Measurements from ENCODE around the gene CAPN7.

Gene CAPN7

DNA sequence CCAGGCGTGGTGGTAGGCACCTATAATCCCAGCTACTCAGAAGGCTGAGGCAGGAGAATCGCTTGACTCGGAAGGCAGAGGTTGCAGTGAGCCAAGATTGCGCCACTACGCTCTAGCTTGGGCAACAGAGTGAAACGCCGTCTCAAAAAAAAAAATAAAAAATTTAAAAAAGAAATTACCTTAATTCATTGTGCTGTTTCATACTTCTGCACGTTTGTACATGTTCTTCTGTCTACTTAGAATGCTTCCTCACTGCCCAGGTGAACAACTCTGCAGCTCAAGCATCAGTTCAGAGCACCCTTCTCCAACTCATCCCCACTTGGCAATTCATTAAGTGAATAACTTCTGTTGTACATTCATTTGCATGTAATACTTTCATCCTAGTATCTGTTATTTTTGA is 14.0 kb downstream of the CAPN7 start:
- peaks cover 58% of the 10 kb centered on the region for H3K36me3 ChIP-seq (ENCODE audit: insufficient read depth, low read depth, low read length)
- no peak overlapping the region for H3K9ac ChIP-seq (ENCODE audit: low read depth, low read length)
- no peaks in the 10 kb centered on the region for H3K4me1 ChIP-seq (ENCODE audit: insufficient read depth, low read length)
- H3K27me3 ChIP-seq (ENCODE audit: insufficient read depth, low read length), result no peaks in the 10 kb centered on the region
- no peaks in the 10 kb centered on the region for H3K9me3 ChIP-seq (ENCODE audit: insufficient read depth, low read depth, low read length)
- no peak overlapping the region for H3K4me3 ChIP-seq (ENCODE audit: low read length)
- H3K27ac ChIP-seq (ENCODE audit: low read length), result no peak overlapping the region

GRCh38 chr3:15220661-15221060 is 14.6 kb downstream of the CAPN7 start:
- Histone ChIP-seq H3K4me1 (ENCODE audit: insufficient read depth, low read length) (no peaks in the 10 kb centered on the region), H3K27ac (ENCODE audit: low read length) (no peak overlapping the region), H3K9ac (ENCODE audit: low read depth, low read length) (no peak overlapping the region), H3K36me3 (ENCODE audit: insufficient read depth, low read depth, low read length) (peaks cover 53% of the 10 kb centered on the region), H3K27me3 (ENCODE audit: insufficient read depth, low read length) (no peaks in the 10 kb centered on the region), H3K9me3 (ENCODE audit: insufficient read depth, low read depth, low read length) (no peaks in the 10 kb centered on the region), H3K4me3 (ENCODE audit: low read length) (no peak overlapping the region)

DNA sequence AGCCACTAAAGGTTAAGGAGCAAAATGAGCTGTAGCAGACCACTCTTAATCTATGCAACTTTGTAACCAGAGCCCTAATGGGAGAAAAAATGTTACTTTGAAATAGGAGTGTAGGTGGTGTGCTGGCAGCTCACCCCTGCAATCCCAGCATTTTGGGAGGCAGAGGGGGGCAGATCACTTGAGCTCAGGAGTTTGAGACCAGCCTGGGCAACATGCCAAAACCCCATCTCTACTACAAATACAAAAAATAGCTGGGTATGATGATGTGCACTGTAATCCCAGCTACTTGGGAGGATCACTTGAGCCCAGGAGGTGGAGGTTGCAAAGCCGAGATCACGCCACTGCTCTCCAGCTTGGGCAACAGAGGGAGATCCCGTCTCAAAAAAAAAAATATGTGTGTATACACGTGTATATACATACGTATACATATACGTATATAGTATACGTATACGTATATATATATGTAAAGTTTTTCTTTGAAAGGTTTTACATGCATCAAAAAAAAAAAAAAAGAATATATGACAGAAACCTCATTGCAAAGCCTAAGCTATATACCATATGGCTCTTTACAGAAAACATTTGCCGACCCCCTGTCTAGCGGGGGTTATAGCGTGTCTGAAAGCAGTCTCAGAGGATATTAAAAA is 15.7 kb downstream of the CAPN7 start:
- Histone ChIP-seq H3K36me3 (ENCODE audit: insufficient read depth, low read depth, low read length) (peaks cover 51% of the 10 kb centered on the region), H3K4me3 (ENCODE audit: low read length) (no peak overlapping the region), H3K27ac (ENCODE audit: low read length) (no peak overlapping the region), H3K9me3 (ENCODE audit: insufficient read depth, low read depth, low read length) (no peaks in the 10 kb centered on the region), H3K4me1 (ENCODE audit: insufficient read depth, low read length) (no peaks in the 10 kb centered on the region), H3K9ac (ENCODE audit: low read depth, low read length) (no peak overlapping the region), H3K27me3 (ENCODE audit: insufficient read depth, low read length) (no peaks in the 10 kb centered on the region)

GRCh38 chr3:15223685-15224572 is 17.9 kb downstream of the CAPN7 start:
- Histone ChIP-seq H3K4me1 (ENCODE audit: insufficient read depth, low read length) (no peaks in the 10 kb centered on the region), H3K4me3 (ENCODE audit: low read length) (no peak overlapping the region), H3K9ac (ENCODE audit: low read depth, low read length) (no peak overlapping the region), H3K36me3 (ENCODE audit: insufficient read depth, low read depth, low read length) (peaks cover 41% of the 10 kb centered on the region), H3K27ac (ENCODE audit: low read length) (no peak overlapping the region), H3K27me3 (ENCODE audit: insufficient read depth, low read length) (no peaks in the 10 kb centered on the region), H3K9me3 (ENCODE audit: insufficient read depth, low read depth, low read length) (no peaks in the 10 kb centered on the region)

- H3K4me3 ChIP-seq (ENCODE audit: low read length), result no peak overlapping the region
- H3K4me1 ChIP-seq (ENCODE audit: insufficient read depth, low read length), result no peaks in the 10 kb centered on the region
- no peak overlapping the region for H3K27ac ChIP-seq (ENCODE audit: low read length)
- no peaks in the 10 kb centered on the region for H3K9me3 ChIP-seq (ENCODE audit: insufficient read depth, low read depth, low read length)
- no peak overlapping the region for H3K9ac ChIP-seq (ENCODE audit: low read depth, low read length)
- H3K36me3 ChIP-seq (ENCODE audit: insufficient read depth, low read depth, low read length), result peaks cover 37% of the 10 kb centered on the region
- no peaks in the 10 kb centered on the region for H3K27me3 ChIP-seq (ENCODE audit: insufficient read depth, low read length)
These were observed 22.1 kb downstream of the CAPN7 start for GRCh38 chr3:15228147-15228546.

DNA sequence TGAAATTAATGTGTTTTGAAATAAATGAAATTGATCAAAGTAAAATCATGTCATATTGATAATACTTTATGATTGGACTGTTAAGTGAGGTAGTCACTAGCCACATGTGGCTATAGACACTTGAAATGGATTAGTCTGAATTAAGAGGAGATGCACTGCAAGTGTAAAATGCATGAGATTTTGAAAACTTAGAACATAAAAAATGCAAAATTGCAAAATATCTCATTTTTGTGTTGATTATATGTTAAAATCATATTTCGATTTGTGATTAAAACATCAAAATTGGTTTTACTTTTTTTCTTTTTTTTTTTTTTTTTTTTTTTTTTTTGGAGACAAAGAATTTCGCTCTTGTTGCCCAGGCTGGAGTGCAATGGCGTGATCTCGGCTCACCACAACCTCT is 23.2 kb downstream of the CAPN7 start:
- no peaks in the 10 kb centered on the region for H3K27me3 ChIP-seq (ENCODE audit: insufficient read depth, low read length)
- no peak overlapping the region for H3K9ac ChIP-seq (ENCODE audit: low read depth, low read length)
- no peak overlapping the region for H3K27ac ChIP-seq (ENCODE audit: low read length)
- H3K4me1 ChIP-seq (ENCODE audit: insufficient read depth, low read length), result no peaks in the 10 kb centered on the region
- H3K36me3 ChIP-seq (ENCODE audit: insufficient read depth, low read depth, low read length), result peaks cover 45% of the 10 kb centered on the region
- no peaks in the 10 kb centered on the region for H3K9me3 ChIP-seq (ENCODE audit: insufficient read depth, low read depth, low read length)
- no peak overlapping the region for H3K4me3 ChIP-seq (ENCODE audit: low read length)

DNA sequence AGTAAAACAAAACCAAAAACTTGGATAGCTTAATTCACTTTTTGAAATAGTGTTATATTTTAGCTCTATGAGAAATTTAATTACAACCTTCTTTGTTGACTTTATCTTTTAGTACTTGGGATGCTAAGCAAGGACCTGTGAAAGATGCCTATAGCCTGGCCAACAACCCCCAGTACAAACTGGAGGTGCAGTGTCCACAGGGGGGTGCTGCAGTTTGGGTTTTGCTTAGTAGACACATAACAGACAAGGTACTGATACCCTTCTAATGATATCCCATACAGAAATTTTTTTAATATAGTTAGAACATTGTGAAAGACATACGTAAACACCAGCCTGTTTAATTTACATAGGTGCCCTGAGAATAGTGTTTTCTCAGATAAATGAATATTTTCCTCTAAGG is 35.3 kb downstream of the CAPN7 start:
- Histone ChIP-seq H3K4me3 (ENCODE audit: low read length) (no peak overlapping the region), H3K9ac (ENCODE audit: low read depth, low read length) (no peak overlapping the region), H3K4me1 (ENCODE audit: insufficient read depth, low read length) (no peaks in the 10 kb centered on the region), H3K36me3 (ENCODE audit: insufficient read depth, low read depth, low read length) (peaks cover 73% of the 10 kb centered on the region), H3K27me3 (ENCODE audit: insufficient read depth, low read length) (no peaks in the 10 kb centered on the region), H3K9me3 (ENCODE audit: insufficient read depth, low read depth, low read length) (no peaks in the 10 kb centered on the region), H3K27ac (ENCODE audit: low read length) (no peak overlapping the region)

- Histone ChIP-seq H3K36me3 (ENCODE audit: insufficient read depth, low read depth, low read length) (peaks cover 89% of the 10 kb centered on the region), H3K4me3 (ENCODE audit: low read length) (no peak overlapping the region), H3K9me3 (ENCODE audit: insufficient read depth, low read depth, low read length) (no peaks in the 10 kb centered on the region), H3K27me3 (ENCODE audit: insufficient read depth, low read length) (no peaks in the 10 kb centered on the region), H3K4me1 (ENCODE audit: insufficient read depth, low read length) (no peaks in the 10 kb centered on the region), H3K9ac (ENCODE audit: low read depth, low read length) (no peak overlapping the region), H3K27ac (ENCODE audit: low read length) (no peak overlapping the region)
These were observed 37.9 kb downstream of the CAPN7 start for GRCh38 chr3:15243822-15244482.

DNA sequence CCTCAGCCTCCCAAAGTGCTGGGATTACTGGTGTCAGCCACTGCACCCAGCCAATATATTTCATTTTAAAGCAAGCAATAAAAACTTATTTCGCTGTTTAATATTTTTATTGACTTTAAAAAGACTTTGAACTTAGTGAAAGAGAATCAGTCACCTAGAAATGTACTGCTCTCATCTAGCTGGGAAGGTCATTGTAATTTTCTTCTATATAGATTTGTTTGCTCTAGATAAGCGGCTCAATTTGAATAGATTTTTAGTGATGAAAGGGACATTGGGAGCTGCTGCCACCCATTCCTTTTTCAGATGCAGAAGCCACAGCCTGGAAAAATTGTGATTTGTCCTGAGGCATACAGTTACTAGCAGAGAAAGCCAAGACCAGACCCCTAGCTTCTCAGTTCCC is 40.1 kb downstream of the CAPN7 start:
- Histone ChIP-seq H3K9me3 (ENCODE audit: insufficient read depth, low read depth, low read length) (no peaks in the 10 kb centered on the region), H3K4me3 (ENCODE audit: low read length) (no peak overlapping the region), H3K27me3 (ENCODE audit: insufficient read depth, low read length) (no peaks in the 10 kb centered on the region), H3K9ac (ENCODE audit: low read depth, low read length) (no peak overlapping the region), H3K4me1 (ENCODE audit: insufficient read depth, low read length) (no peaks in the 10 kb centered on the region), H3K27ac (ENCODE audit: low read length) (no peak overlapping the region), H3K36me3 (ENCODE audit: insufficient read depth, low read depth, low read length) (peaks cover 83% of the 10 kb centered on the region)

DNA sequence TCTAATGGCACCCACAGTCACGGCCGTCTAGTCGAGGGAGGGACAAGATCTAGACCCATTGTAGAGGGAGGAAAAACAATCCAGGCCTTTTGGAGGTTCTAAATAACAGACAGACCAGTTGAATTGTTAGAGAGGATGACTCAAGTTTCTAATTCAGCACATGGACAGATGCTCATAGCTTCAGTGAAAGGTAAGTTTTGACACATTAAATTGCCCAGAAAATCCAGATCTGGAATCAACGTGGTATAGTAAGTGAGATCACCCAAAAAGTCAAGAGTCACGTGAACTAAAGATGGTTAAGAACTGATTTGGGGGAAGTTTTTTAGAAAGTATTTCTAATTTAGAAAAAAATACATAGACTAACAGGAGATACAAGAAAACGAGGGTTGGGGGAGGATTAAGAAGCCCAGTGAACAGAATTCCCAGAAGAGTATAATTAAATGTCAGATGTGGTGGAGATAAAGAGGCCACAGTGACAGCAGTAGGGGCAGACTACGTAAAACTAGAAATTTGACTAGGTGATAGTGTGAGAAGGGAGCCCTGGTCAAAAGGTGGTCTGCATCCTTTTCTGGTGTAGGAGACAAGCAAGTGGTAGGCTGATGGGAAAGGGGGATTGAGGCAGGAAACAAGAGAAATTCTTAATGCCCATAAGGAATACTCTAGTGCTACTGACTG is 47.1 kb downstream of the CAPN7 start:
- Histone ChIP-seq H3K36me3 (ENCODE audit: insufficient read depth, low read depth, low read length) (peaks cover 88% of the 10 kb centered on the region), H3K9ac (ENCODE audit: low read depth, low read length) (no peak overlapping the region), H3K27ac (ENCODE audit: low read length) (no peak overlapping the region), H3K27me3 (ENCODE audit: insufficient read depth, low read length) (no peaks in the 10 kb centered on the region), H3K4me1 (ENCODE audit: insufficient read depth, low read length) (no peaks in the 10 kb centered on the region), H3K9me3 (ENCODE audit: insufficient read depth, low read depth, low read length) (no peaks in the 10 kb centered on the region), H3K4me3 (ENCODE audit: low read length) (no peak overlapping the region)

- Histone ChIP-seq H3K9ac (ENCODE audit: low read depth, low read length) (no peak overlapping the region), H3K27ac (ENCODE audit: low read length) (no peak overlapping the region), H3K4me3 (ENCODE audit: low read length) (no peak overlapping the region), H3K27me3 (ENCODE audit: insufficient read depth, low read length) (no peaks in the 10 kb centered on the region), H3K4me1 (ENCODE audit: insufficient read depth, low read length) (no peaks in the 10 kb centered on the region), H3K9me3 (ENCODE audit: insufficient read depth, low read depth, low read length) (no peaks in the 10 kb centered on the region), H3K36me3 (ENCODE audit: insufficient read depth, low read depth, low read length) (peaks cover 89% of the 10 kb centered on the region)
These were observed 49.2 kb downstream of the CAPN7 start for GRCh38 chr3:15255215-15255614.

All from iPS-20b (cell line).